RPMI7951 (cell line): Measurements from ENCODE around the gene EHD1. TPM values are rescaled to one million over a fixed set of nuclear protein-coding genes. Genes with fewer than 3 reads are reported as not detected.

Experiments used
- DNase-seq: peaks from one replicate; pipeline ENCODE4 v3.0.0-alpha.2; 2012; ENCODE audit warnings: low read depth
- total RNA-seq: library from RNA; depleted of rRNA; stranded (reverse); fragments of >200 nt; shearing (Covaris generic); gene quantifications from 2 replicates; pipeline ENCODE4 v1.2.3, GENCODE V29; 2014

EHD1 gene
- total RNA-seq, 1 experiment from 2014 or later = 82.1 TPM

DNA sequence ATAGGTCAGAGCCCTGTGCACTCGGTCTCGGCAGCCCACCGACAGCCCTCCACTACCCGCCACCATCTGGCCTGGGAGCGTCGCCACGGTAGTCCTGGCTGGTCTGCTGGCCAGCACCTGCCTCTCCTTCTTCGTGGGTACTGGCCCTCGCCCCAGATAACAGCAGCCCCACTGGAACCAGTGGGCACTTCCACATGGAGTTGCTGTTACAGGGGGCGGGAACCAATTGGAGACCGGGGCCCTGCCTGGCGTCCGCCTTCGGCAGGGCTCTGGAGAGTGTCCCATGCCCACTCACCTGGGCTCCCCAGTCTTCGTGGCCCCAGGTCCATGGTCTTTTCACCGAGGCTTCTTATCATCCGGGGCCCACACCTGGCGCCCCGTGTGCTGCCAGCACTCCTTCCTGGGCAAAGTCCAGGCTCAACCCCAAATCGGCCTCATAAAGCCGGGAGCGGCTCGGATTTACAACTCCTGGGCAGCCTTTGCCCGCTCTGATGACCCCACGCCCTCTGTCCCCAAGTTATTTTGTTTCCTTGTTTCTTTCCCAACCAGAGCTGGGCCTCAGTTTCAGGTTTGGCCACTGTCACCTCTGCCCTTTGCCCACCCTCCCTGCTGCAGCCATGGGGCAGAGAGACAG is 12.9 kb upstream of the EHD1 start:
- DNase-seq = no peak

DNA sequence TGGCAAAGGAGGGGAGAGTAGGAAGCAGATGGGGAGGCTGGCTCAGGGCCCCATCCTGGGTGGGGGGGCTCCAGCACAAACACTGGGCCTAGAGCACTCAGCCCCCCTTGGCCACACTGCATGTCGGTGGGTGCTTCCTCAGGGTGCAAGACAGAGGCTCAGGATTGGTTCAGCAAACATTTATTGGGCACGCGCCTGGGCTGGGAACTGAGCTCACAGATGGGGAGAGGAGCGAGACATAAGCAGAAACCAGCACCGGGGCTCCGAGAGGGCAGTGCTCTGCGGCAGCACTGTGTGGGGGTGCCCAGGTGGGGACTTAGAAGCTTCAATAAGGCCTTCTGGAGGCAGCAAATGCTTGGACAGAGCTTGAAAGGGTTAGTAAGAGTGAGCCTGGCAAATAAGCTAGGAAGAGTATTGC is 12.1 kb upstream of the EHD1 start:
- no peak for DNase-seq

DNA sequence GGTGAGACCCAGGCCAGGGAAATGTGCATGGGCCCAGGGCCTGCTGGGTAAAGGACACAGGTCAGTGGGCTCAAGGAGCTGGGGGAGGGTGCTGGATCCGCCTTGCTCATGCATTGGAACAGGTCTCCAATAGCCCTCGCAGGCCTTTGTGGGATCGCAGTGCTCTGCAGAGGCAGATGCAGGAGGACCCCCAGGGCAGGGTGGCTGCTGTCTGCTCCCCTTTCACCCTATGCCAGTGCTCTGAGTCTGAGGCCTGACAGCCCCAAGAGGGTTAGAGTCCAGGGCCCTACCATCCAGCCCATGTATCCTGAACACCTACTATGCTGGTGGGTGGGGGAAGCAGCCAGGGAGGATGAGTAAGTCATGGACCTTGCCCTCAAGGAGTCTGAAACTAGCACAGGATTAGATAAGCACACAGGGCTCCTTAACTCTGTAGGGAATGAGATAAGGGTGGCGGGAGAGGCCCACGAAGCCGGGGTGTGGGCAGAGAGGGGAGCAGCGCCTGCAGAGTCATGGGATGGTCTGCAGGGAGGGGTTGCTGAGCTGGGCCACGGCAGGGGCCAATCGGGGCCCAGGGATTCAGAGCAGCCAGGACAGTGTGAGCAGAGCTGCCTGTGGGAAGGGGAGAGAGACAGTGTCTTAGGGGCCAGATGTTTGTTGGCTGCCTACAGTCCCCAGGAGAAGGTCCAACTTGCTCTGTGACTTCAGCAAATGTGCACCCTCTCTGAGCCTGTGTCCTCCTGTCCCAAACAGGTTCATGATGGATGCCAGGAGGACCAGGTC is 10.5 kb upstream of the EHD1 start:
- DNase-seq = no peak

DNA sequence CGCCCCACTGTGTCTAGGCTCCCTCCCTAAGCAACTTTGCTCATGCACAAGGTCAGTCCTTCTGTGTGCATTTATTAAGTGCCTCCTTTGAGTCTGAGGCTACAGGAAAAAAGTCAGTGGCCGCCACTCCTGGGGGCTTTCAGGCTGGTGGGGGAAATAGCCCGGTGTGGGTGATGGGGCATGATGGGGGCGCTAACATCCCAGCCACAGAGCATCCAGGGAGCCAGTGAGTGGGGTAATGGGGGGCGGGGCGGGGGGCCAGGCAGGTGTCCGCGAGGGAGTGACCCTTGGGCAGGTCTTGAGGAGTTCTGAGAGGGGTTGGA is 9.9 kb upstream of the EHD1 start:
- no peak for DNase-seq

DNA sequence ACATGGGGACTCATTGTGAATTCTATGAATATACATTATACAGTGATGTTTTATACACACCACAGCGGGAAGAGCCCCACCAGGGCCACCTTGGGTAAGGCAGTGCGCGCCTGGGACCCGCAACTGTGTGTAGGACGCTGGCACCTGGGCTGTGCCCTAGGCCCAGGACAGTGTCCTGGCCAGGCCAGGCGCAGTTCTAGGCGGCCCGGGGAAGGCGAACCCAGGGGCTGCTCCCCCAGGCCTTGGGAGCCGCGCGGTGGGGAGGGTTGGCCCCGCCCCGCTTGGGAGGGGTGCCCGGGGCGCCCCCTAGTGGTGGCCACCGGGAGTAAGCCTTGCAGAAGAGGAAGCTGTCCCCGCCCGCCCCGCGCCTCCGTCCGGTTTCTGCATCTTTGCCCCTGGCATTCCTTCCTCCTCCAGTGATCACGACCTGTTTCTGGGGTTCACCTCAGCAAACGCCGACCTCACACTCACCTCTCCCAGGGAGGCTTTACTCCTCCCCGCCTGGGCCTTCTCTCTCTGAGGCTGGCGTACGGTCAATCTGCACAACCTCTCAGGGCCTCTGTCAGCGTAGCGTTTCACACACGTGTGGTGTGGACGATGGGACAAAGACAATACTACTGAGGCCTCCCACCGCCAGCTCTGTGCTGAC is 9.5 kb upstream of the EHD1 start:
- DNase-seq = peak; percentile 56

DNA sequence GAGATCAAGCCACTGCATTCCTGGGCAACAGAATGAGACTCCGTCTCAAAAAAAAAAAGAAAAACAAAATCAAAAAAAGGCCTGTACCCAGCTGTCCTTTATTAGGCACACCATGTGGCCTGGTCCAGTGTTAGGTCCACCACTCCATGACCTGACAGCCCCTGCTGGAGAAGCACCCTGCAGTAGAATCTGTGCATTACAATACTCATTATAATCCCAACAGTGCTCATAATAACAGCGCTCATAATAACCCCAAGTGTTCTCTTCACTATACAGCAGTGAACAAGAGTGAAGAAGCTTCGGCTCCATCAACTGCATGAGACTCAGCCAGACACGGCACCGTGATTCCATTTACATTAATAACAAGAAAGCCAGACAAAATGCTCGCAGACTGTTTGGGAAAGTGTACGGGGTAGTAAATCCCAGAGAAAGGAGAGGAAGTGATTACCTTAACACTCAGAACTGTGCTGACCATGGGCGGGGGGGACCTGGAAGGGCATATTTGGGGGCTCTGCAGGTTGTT is 8.9 kb upstream of the EHD1 start:
- DNase-seq = no peak

DNA sequence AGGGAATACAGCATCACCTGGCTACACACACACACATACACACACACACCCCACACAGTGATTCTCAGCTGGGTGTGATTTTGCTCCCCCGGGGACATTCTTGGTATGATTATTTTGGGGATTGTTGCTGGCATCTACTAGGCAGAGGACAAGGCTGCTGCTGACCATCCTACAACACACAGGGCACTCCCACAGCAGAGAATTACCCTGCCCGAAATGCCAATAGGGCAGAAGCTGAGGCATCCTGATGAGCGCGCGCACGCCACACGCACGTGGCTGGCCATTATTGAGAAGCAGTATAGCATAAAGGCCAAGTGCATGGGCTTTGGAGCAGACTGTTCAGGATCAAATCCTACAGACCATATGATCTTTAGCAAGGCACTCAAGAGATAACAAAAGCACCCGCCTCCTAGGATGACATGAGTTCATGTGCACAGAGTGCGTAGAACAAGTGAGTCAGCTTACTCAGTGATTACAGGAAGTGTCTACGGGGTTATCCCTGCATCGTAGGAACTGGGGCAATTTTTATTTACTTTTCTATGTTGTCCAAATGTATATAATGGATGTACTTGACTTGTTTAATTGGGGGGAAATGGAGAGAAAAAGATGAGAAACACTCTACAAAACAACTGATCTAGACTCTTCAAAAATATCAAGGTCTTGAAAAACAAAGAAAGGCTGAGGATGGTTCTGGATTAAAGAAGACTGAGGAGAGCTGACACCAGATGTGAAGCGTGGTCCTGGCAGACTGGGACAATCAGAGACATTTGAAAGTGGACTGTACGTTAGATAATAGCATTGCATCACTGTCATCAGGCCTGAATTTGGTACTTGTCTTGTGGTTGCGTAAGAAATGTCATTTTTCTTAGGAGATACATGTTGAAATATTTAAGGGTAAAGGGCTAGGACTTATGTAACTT is 7.2 kb upstream of the EHD1 start:
- peak; percentile 62 for DNase-seq

DNA sequence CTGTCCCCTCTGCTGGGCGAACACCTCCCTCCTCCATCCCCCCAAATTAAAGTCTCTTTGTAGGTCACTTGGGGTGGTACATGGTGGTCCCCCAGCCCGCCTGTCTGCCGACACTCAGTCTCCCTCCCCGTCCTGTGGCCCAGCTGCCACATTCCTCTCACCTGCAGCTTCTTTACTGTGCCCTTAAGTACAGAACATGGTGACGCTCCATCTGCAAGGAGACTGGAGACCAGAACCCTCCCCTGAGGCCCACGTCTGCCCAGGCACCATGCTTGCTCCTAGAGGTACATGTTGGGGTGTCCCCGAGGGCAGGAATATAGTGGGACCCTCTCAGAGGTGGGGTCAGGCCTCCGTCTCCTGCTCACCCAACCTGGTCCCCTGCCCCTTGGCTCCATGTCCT is 5.6 kb upstream of the EHD1 start:
- no peak for DNase-seq

DNA sequence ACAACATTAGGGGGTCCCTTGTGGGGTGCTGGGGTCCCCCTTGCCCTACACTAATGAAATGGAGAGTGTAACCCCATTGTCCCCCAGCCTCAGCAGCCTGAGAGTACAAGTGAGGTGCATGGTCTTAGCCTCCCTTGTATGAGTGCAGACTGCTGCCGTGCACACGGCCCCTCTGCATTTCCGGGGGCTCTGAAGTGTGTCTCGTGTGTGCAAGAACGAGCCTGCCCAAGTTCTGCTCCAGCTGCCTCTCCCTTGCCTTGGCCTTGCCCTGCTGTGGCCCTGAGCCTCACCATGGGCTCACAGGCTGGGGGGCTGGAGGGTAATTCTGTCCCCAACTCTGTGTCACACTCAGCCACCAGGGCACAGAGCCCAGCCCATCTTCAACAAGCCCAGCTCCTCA is 5.2 kb upstream of the EHD1 start:
- DNase-seq = no peak

DNA sequence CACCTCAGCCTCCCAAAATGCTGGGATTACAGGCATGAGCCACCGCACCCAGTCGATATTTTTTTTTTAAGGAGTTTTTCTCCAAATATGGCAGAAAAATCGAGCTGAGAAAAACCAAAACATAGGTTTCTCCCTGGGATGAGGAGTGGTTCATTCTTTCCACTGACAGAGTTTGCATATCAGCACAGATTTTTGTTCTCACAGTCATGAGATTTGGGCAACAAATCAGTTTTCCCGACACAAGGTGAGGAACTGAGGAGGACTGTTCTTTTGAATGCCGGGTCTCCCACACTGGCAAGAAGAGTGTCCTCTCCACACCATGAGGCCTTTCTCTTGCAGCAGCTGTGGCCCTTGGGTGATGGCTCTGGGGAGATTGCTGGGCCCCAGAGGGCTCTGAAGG is 3.8 kb upstream of the EHD1 start:
- no peak for DNase-seq

DNA sequence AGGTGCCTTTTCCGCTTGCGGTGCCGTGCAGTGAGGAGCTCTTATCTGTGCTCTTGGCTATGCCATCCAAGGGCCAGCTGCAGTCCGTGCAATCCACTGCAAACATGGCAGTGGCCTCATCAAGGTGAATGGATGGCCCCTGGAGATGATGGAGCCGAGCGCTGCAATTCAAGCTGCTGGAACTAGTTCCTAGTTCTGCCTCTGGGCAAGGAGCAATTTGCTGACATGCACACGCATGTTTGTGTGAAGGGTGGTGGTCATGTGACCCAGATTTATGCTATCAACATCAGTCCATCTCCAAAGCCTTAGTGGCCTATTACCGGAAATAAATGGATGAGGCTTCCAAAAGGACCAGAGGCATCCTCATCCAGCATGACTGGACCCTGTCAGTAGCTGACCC is 3.1 kb upstream of the EHD1 start:
- no peak for DNase-seq

DNA sequence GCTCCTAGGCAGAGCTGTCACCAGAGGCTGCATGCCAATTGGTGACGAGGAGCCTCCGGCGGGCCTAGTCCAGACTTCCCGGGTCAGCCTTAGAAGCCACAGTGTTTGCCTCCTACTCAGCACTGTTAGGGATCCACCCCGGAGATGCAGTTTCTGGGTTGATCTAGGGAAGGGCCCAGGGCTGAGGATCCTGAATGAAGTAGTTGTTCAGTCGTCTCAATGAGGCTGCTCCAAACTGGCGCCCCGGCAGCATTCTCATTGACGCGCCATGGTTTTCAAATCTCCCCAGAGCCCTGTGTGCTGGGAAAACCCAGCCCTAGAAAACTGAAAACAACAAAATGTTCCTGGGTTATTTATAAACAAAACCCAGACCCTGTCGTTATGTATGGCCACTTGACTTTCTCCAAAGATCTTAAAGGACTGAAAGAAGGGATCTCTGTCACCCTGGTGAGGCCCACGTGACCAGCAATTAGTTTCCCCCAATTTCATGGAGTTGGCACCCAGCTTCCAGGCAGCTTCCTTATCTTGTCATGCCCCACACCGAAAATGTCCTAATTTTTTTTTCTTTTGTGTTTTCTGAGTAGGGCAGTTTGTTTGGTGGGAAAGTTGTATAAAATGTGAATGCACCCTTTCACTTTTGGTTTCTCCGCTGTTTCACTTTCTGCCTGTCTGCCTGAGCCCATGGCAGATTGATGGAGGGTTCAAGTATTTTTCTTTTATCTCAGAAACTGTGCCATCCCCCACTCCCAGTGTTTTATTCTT is 2.0 kb upstream of the EHD1 start:
- DNase-seq = peak; percentile 69

DNA sequence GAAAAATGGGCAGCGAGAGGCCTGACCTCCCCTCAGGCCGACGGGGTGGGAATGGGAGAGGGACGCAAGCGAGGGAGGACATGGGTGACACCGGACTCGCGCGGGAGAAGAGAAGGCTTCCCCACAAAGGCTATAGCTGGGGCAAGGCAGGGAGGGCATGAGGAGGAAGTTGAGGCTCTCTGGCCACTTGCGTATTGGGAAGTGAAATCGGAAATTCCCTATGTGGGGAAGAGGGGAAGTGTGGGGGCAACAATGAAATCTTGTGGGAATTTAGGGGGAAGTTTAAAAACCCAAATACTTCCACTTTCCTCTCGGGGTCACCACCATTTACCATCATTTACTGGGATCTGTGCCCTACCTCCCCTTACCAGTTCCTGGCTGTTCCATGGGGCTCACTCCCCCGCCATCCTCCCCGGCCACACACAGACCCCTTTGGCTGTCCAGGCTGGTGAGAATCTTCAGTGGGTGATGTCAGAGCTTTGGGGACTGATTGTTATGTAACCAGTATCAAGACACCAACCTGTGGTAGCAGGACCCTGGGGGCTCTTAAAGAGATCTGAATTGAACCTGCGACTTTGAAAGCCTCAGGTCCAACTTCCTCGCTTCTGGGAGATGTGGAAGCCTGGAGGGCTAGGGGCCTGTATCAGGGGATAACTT is 951 bp upstream of the EHD1 start:
- no peak for DNase-seq

DNA sequence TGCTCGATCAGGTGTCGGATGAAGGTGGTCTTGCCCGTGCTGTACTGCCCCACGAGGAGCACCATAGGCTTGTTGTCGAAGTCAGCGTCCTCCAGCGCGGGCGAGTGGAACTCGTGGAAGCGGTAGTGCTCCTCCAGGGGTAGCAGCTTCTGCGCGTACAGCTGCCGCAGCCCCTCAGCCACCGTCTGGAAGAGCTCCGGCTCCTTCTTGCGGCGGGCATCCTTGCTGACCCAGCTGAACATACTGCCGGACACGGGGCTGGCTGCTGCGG is 263 bp downstream of the EHD1 start:
- DNase-seq = no peak

DNA sequence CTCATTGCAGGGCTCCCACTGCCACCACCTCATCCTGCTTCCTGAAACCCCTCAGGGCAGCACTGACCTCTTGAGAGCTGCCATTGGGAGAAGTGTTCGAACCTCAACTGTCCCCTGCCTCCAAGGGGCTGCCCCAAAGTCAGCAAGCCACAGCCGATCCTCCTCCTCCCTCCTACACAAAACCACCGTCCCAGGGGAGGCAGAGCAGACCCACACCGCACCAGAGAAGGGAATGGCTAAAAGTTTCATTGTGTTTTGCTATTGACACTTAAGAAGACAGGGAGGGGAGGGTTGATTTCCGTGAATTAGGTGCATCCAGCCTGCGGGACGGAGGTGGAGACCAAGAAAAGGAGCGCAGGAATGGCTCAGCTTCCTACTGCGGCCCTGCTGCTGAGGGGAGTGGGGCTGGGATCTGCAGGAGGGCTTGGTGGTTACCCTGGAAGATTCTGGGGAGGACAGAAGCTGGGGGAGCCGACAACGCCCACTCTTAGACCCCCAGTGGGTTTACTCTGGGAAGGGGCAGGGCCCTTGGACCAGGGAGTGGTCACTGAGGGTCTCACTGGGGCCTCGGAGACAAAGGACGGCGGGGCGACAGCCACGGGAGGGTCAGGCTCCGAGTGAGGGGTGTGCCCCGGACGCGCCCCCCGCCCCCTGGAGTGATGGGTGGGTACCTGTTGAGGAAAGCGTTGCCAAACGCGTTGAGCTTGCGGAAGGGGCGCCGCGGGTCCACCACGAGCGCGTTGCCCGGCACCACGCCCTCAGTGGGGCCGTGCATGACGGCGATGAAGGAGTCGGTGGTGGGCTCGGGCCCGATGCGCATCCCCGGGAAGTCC is 815 bp downstream of the EHD1 start:
- DNase-seq = no peak

DNA sequence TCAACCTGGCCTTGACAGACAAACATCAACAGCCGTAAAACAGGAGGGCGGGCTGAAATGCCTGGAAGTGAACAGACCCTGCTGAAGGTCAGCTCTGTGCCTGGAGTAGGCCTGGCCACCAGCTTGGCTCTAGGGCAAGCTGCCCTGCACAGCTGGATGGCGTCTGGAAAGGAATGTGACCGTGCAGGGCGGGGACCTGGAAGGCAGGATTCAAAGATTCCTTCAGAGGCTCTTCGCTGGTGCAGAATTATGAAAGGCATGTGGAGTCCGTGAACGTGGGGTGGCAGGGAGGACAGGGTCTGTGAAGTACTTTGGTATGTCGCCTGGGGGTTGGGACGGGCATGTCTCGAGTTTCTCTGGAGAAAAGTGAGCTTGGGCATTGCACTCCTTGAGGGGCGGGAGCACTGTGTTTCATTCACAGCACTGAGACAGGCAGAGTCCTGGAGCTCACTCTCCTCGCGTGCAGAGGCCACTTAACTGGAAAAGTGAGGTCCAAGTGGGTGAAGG is 1.5 kb downstream of the EHD1 start:
- peak; percentile 81 for DNase-seq

DNA sequence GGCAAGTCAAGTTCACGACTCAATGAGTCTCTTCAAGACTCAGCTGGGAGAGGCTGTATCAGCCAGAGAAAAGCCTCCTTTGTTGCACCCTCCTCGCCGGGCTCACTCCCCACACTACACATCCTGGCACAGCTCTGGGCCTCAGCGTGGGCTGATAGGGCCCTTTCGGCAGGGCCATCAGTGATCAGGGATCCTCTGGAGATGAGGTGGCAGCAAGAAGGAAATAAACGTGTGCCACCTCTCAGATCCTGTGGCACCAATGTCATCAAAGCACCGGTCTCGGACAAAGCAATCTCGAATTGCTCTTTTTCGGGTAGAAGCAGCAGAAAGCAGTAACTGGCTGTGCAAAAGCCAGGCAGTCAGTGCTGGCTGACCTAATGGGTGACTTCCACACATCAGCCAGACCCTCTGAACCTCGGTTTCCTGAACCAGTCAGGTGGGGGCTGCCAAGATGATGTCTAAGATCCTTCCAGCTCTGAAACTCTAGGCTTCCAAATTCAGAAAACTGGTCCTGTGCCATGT is 2.1 kb downstream of the EHD1 start:
- no peak for DNase-seq

DNA sequence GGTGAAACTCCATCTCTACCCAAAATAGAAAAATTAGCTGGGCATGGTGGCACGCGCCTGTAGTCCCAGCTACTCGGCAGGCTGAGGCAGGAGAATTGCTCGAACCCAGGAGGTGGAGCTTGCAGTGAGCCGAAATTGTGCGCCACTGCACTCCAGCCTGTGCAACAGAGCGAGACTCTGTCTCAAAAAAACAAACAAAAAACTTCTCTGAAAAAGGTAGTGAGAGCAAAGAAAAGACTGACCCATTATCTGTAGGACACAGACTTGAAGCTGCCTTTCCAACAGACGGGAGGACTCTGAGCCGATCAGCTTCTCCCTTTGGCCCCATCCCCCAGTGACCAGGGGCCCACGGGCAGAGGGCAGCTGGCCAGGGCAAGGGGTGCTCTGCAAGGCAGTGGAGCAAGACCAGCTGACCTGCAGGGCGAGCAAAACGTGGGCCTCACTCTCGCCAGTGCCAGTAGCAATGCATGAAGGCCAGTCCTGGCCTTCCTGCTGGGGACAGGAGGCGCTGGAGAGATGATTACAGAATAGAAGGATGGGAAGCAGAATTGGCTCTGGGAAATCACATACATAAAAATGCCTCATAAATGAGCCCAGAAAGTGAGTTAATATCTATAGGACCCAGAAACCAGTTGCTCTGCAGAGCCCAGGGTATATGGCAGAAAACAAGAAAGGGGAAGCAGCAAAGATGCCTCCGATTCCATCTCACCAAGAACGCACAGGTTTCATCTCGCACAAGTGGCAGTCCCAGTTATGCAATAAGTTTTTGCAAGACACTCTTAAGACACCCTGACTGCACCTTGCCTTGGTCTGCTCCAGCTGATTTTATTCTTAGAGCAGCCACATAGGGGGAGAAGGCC is 2.8 kb downstream of the EHD1 start:
- no peak for DNase-seq
